Mammary epithelial cell (primary cell): ENCODE data around the gene TRAK1.

ENCODE experiments used
- CTCF ChIP-seq, 2 donors: IDR thresholded peaks in 1 of 2; conservative IDR thresholded peaks in 1 of 2; 2 replicates each; pipeline ENCODE4 v1.5.1; 2011 to 2012; ENCODE audit warnings: inconsistent platforms in 2 of 2, low read length in 2 of 2, mild to moderate bottlenecking in 2 of 2, control low read depth in 1 of 2, low read depth in 1 of 2; ENCODE audit not compliant: insufficient read depth in 1 of 2; ENCODE audit errors: extremely low read depth in 1 of 2
- EZH2 ChIP-seq: IDR thresholded peaks from 2 replicates; pipeline ENCODE4 v1.6.1; 2012; ENCODE audit warnings: low read length, inconsistent platforms, borderline replicate concordance

DNA sequence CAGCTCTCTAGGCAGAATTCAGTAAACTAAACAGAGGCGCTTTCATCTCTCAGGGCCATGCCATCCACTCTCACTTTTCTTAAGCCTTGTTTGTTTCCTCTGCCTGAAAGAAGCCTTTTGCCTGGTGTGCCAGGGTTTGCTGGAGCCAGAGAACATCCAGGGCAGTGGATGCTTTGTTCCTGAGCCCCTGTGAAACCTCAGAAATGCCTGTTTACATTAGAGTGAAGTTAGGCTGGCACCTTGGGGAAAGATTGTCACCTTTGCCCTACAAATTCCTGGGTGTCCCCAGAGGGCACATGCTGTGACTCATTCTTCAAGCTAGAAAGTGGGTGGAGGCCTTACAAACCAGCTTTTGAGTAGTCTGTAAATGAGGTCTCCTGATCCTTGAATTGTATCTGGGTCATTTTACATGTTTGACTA lies 10.7 kb upstream of the TRAK1 start:
- TF ChIP-seq CTCF (conservative IDR thresholded peaks at IDR 0.05 in 1 of 2, IDR thresholded peaks at IDR 0.05 in 1 of 2; ENCODE audit: extremely low read depth in 1 of 2, insufficient read depth in 1 of 2, low read depth in 1 of 2, low read length in 2 of 2): no peak
- TF ChIP-seq EZH2: no peak
